OCI-LY1 (cell line): ENCODE results near the gene EEFSEC.

Source experiments
- CTCF ChIP-seq: fragments of 200-600 bp; sonication (generic), shearing (Covaris generic); IDR thresholded peaks from 2 replicates; pipeline ENCODE4 v1.5.1; 2017; ENCODE audit warnings: mild to moderate bottlenecking, antibody characterized with exemption, low read length, moderate library complexity, mixed read lengths
- EZH2 ChIP-seq: fragments of 200-600 bp; sonication (generic), shearing (Covaris generic); IDR thresholded peaks from 2 replicates; pipeline ENCODE4 v1.8.0; 2017; ENCODE audit warnings: borderline replicate concordance, mixed run types, mild to moderate bottlenecking, antibody characterized with exemption, low read length, moderate library complexity, mixed read lengths

- TF ChIP-seq CTCF (no peak), EZH2 (no peak)
Observed at GRCh38 chr3:128145279-128145678, 8.0 kb upstream of the EEFSEC start.
